ENCODE data around the gene SLU7. TPM values are rescaled to one million over a fixed set of nuclear protein-coding genes. Genes with fewer than 3 reads are reported as not detected.

The SLU7 gene
- 22.3 and 28.3 TPM in 2 replicates for polyA plus RNA-seq (2012; rRNA removed)
- 38.0 and 59.3 TPM in 2 replicates for polyA plus RNA-seq (2012; cell fraction: cytosol; rRNA removed)
- polyA plus RNA-seq (2012; cell fraction: nucleus; rRNA removed) = 9.5 and 24.0 TPM in 2 replicates

DNA sequence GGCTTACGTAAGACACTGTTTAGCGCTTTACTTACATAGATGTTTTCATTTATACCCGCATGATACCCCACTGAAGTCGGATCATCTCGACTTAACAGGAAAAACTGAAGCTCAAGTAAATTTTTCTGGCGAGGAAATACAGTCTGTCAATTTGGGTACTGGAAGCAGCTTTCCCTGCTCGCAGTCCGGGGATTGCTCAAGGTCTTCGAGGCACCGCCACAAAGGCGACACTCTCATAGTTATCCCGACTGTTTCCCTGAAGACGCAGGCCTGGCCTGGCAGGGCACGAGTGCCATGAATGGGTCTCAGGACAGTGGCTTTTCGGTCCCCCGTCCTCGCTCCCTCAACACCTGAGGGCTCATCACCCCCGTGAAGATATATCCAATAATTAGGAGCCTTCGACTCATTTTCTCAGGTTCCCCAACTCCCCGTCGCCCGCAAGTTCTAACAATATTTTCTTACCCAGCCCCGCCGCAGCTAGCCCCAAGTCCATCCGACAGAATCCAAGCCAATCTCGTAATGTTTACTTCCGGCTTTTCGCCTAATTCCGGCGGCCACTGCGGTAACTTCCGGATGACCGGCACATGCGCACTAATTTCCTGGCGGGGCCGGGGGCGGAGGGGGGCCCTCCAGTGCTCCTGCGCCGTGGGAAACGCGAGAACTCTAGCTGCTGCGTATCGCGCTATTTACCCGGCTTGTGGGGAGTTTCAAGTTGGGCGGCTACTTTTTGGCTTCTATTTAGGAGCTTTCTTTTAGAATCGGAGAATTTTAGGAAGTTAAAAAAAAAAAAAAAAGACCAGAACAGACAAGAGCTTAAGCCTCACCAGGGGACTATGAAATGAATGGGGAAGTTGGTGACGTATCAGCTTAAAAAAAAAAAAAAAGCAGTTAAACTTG is at the start of gene SLU7:
SLU7 (minus strand) TSS at position 521 of the 897 bp plus-strand sequence. CDS start 3,787 bp downstream, outside the sequence.
- H3K4me3 ChIP-seq (ENCODE audit: low read depth in 2 of 2, low read length in 1 of 2) = peak within 1 kb of the TSS; percentile 76 to 100
- H3K36me3 ChIP-seq (replicated peaks in 1 of 2; ENCODE audit: control insufficient read depth in 1 of 2, insufficient read depth in 2 of 2, low read length in 1 of 2) = peaks cover 9 to 22% of the 10 kb centered on the region in 2 experiments
- ChIA-PET POLR2A (interaction anchor here (0.6 to 1.5 kb wide), 3 partner anchors 13 to 451 kb away, joined by 4 read pairs; no protein-coding TSS in a partner anchor), CTCF (interaction anchor here (0.6 to 13.8 kb wide), 6 partner anchors 9 to 593 kb away, joined by 3 to 177 read pairs (median 4); no protein-coding TSS in a partner anchor)
- H3K9me3 ChIP-seq = no peaks in the 10 kb centered on the region
- no peaks in the 10 kb centered on the region for H3K9me2 ChIP-seq
- peaks cover 1 to 25% of the 10 kb centered on the region in 2 experiments; a peak in 3 of 4 replicates for H3K4me1 ChIP-seq (ENCODE audit: control insufficient read depth in 1 of 2, insufficient read depth in 2 of 2, low read depth in 1 of 2, low read length in 1 of 2)
- peak within 1 kb of the TSS; percentile 91 for H3K27ac ChIP-seq (ENCODE audit: low read depth in 2 of 2, low read length in 1 of 2)
- H4K20me1 ChIP-seq (ENCODE audit: insufficient read depth) = no peaks in the 10 kb centered on the region
- peak within 1 kb of the TSS; percentile 81 for H2AFZ ChIP-seq (ENCODE audit: low read depth)
- H3K27me3 ChIP-seq (ENCODE audit: insufficient read depth) = no peaks in the 10 kb centered on the region
- H3K4me2 ChIP-seq = peak within 1 kb of the TSS; percentile 72
- H3K79me2 ChIP-seq (ENCODE audit: insufficient read depth) = peaks cover 62% of the 10 kb centered on the region
- peak; percentile 89 for DNase-seq
- H3K9ac ChIP-seq = peak within 1 kb of the TSS; percentile 90
- WGBS (ENCODE audit: low lambda C conversion rate) = 1% methylated on average over 48 of the region's 48 CpGs
- H3F3A ChIP-seq (replicated peaks; ENCODE audit: insufficient read depth) = peaks cover 12% of the 10 kb centered on the region
- TF ChIP-seq SIN3A (IDR thresholded peaks at IDR 0.05; ENCODE audit: borderline replicate concordance, low read depth, low read length) = peak; percentile 72; the same call in 1 of the 2 replicates
- no peak for TF ChIP-seq EZH2phosphoT487 (IDR thresholded peaks at IDR 0.05; ENCODE audit: borderline replicate concordance, low read depth)
- TF ChIP-seq POLR2AphosphoS5 (IDR thresholded peaks at IDR 0.05; ENCODE audit: low read depth, low read length) = peak; percentile 79
- TF ChIP-seq RFX5 (IDR thresholded peaks at IDR 0.05; ENCODE audit: low read length) = no peak
- TF ChIP-seq RXRA (IDR thresholded peaks at IDR 0.05; ENCODE audit: borderline replicate concordance, low read depth) = no peak
- peak; percentile 91 for TF ChIP-seq ELF1 (IDR thresholded peaks at IDR 0.05)
- TF ChIP-seq TAF1 (IDR thresholded peaks at IDR 0.05; ENCODE audit: borderline replicate concordance, low read depth, low read length) = peak; percentile 88
- TF ChIP-seq, protein P1, sequence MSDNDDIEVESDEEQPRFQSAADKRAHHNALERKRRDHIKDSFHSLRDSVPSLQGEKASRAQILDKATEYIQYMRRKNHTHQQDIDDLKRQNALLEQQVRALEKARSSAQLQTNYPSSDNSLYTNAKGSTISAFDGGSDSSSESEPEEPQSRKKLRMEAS (IDR thresholded peaks at IDR 0.05; ENCODE audit: low read depth) = peak; percentile 46; the same call in 1 of the 2 replicates
- no peak for TF ChIP-seq GATA2 (CRISPR knock-in tag; IDR thresholded peaks at IDR 0.05)
- peak; percentile 7; the same call in 1 of the 2 replicates for TF ChIP-seq NFIC (IDR thresholded peaks at IDR 0.05; ENCODE audit: borderline replicate concordance)
- TF ChIP-seq, protein P2, sequence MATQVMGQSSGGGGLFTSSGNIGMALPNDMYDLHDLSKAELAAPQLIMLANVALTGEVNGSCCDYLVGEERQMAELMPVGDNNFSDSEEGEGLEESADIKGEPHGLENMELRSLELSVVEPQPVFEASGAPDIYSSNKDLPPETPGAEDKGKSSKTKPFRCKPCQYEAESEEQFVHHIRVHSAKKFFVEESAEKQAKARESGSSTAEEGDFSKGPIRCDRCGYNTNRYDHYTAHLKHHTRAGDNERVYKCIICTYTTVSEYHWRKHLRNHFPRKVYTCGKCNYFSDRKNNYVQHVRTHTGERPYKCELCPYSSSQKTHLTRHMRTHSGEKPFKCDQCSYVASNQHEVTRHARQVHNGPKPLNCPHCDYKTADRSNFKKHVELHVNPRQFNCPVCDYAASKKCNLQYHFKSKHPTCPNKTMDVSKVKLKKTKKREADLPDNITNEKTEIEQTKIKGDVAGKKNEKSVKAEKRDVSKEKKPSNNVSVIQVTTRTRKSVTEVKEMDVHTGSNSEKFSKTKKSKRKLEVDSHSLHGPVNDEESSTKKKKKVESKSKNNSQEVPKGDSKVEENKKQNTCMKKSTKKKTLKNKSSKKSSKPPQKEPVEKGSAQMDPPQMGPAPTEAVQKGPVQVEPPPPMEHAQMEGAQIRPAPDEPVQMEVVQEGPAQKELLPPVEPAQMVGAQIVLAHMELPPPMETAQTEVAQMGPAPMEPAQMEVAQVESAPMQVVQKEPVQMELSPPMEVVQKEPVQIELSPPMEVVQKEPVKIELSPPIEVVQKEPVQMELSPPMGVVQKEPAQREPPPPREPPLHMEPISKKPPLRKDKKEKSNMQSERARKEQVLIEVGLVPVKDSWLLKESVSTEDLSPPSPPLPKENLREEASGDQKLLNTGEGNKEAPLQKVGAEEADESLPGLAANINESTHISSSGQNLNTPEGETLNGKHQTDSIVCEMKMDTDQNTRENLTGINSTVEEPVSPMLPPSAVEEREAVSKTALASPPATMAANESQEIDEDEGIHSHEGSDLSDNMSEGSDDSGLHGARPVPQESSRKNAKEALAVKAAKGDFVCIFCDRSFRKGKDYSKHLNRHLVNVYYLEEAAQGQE (IDR thresholded peaks at IDR 0.05; ENCODE audit: low read depth, low read length) = 0 out of 2 replicates have a peak, but pooled peaks have one; percentile 32
- no peak for TF ChIP-seq FOXM1 (IDR thresholded peaks at IDR 0.05; ENCODE audit: low read depth)
- TF ChIP-seq FOXJ3 (CRISPR knock-in tag; IDR thresholded peaks at IDR 0.05) = 0 out of 2 replicates have a peak, but pooled peaks have one; percentile 8
- peak; percentile 90 for TF ChIP-seq GABPA (IDR thresholded peaks at IDR 0.05; ENCODE audit: low read depth)
- TF ChIP-seq, protein P3, sequence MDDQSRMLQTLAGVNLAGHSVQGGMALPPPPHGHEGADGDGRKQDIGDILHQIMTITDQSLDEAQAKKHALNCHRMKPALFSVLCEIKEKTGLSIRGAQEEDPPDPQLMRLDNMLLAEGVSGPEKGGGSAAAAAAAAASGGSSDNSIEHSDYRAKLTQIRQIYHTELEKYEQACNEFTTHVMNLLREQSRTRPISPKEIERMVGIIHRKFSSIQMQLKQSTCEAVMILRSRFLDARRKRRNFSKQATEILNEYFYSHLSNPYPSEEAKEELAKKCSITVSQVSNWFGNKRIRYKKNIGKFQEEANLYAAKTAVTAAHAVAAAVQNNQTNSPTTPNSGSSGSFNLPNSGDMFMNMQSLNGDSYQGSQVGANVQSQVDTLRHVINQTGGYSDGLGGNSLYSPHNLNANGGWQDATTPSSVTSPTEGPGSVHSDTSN (IDR thresholded peaks at IDR 0.05) = no peak
- no peak for TF ChIP-seq JUND (IDR thresholded peaks at IDR 0.05)
- no peak for TF ChIP-seq SMC3 (IDR thresholded peaks at IDR 0.05; ENCODE audit: low read depth, low read length)
- no peak; the same call in 1 of the 2 replicates for TF ChIP-seq RCOR1 (IDR thresholded peaks at IDR 0.05; ENCODE audit: low read length)
- TF ChIP-seq NRF1 (IDR thresholded peaks at IDR 0.05; ENCODE audit: low read depth, low read length) = peak; percentile 89
- TF ChIP-seq EP300 (IDR thresholded peaks at IDR 0.05; ENCODE audit: borderline replicate concordance in 1 of 2, low read depth in 1 of 2, low read length in 1 of 2) = no peak
- TF ChIP-seq, protein P4, sequence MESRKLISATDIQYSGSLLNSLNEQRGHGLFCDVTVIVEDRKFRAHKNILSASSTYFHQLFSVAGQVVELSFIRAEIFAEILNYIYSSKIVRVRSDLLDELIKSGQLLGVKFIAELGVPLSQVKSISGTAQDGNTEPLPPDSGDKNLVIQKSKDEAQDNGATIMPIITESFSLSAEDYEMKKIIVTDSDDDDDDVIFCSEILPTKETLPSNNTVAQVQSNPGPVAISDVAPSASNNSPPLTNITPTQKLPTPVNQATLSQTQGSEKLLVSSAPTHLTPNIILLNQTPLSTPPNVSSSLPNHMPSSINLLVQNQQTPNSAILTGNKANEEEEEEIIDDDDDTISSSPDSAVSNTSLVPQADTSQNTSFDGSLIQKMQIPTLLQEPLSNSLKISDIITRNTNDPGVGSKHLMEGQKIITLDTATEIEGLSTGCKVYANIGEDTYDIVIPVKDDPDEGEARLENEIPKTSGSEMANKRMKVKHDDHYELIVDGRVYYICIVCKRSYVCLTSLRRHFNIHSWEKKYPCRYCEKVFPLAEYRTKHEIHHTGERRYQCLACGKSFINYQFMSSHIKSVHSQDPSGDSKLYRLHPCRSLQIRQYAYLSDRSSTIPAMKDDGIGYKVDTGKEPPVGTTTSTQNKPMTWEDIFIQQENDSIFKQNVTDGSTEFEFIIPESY (IDR thresholded peaks at IDR 0.05; ENCODE audit: borderline replicate concordance, low read depth) = peak; percentile 96
- TF ChIP-seq, protein P5, sequence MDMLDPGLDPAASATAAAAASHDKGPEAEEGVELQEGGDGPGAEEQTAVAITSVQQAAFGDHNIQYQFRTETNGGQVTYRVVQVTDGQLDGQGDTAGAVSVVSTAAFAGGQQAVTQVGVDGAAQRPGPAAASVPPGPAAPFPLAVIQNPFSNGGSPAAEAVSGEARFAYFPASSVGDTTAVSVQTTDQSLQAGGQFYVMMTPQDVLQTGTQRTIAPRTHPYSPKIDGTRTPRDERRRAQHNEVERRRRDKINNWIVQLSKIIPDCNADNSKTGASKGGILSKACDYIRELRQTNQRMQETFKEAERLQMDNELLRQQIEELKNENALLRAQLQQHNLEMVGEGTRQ (IDR thresholded peaks at IDR 0.05; ENCODE audit: borderline replicate concordance, low read depth, low read length) = no peak
- no peak for TF ChIP-seq YY1 (IDR thresholded peaks at IDR 0.05; ENCODE audit: low read depth)
- peak; percentile 99 for TF ChIP-seq CHD2 (IDR thresholded peaks at IDR 0.05; ENCODE audit: low read length, partially characterized antibody)
